Lower lobe of right lung (tissue), 2 donors: ENCODE data around the gene BOD1L2. TPM values are rescaled to one million over a fixed set of nuclear protein-coding genes. Genes with fewer than 3 reads are reported as not detected.

Experiments
- ATAC-seq, 2 donors: fragments of 200-7000 bp; cut with Tn5 transposase; one replicate each; pipeline ENCODE4 v1.9.1; 2020 to 2022; ENCODE audit warnings: mild to moderate bottlenecking in 2 of 2, moderate library complexity in 2 of 2
- DNase-seq: peaks from one replicate; pipeline ENCODE4 v3.0.0-alpha.2; 2020
- H3K27ac ChIP-seq: fragments of 200-600 bp; one replicate; pipeline ENCODE4 v1.8.0; 2022
- H3K27me3 ChIP-seq: fragments of 200-600 bp; one replicate; pipeline ENCODE4 v1.8.0; 2022; ENCODE audit warnings: low read depth
- H3K36me3 ChIP-seq: fragments of 200-600 bp; one replicate; pipeline ENCODE4 v1.8.0; 2022; ENCODE audit warnings: mild to moderate bottlenecking
- H3K4me1 ChIP-seq: fragments of 200-600 bp; one replicate; pipeline ENCODE4 v1.8.0; 2022
- H3K4me3 ChIP-seq: fragments of 200-600 bp; one replicate; pipeline ENCODE4 v1.8.0; 2022; ENCODE audit warnings: mild to moderate bottlenecking
- H3K9me3 ChIP-seq: fragments of 200-600 bp; one replicate; pipeline ENCODE4 v1.8.0; 2022
- CTCF ChIP-seq: fragments of 200-600 bp; IDR thresholded peaks from one replicate; pipeline ENCODE4 v1.8.0; 2022; ENCODE audit warnings: antibody characterized with exemption, mild to moderate bottlenecking
- intact Hi-C: fragments of 100-400 bp; cut with DNase I; formaldehyde crosslinking; loops from one replicate; pipeline ENCODE4 v1.11.0; 2022
- long read RNA-seq: library from polyadenylated mRNA; unstranded; transcript quantifications from one replicate; pipeline ENCODE4 v2.0.0, GENCODE V29; 2021
- total RNA-seq: library from RNA; stranded (reverse); fragmentation: NEBNext Ultra II Directional; extraction: Animal tissue kit (Norgen Biotek cat#: 25700); gene quantifications from one replicate; pipeline ENCODE4 v1.2.1, GENCODE V29; 2021
- donor health status: DM: no; HTN: yes; CAD: no; lungs with severe emphysema.

Gene BOD1L2
- not detected for total RNA-seq
- long read RNA-seq: 0 reads

- Histone ChIP-seq H3K4me3 (no peak within 1 kb of the TSS), H3K4me1 (no peaks in the 10 kb centered on the region), H3K36me3 (no peaks in the 10 kb centered on the region), H3K9me3 (no peaks in the 10 kb centered on the region), H3K27ac (no peak within 1 kb of the TSS), H3K27me3 (peaks cover 6% of the 10 kb centered on the region)
- no peak for TF ChIP-seq CTCF
- ATAC-seq (no peak), DNase-seq (no peak)
- intact Hi-C loops: no loop called here
These were observed at the start of gene BOD1L2 for GRCh38 chr18:57146956-57147636. BOD1L2 (plus strand) TSS chr18:57147087; CDS start chr18:57147313, 226 bp downstream.

GRCh38 chr18:57107140-57107832, 39.6 kb upstream of the BOD1L2 start:
- TF ChIP-seq CTCF: no peak
- no peak for ATAC-seq

GRCh38 chr18:57110290-57110689, 36.6 kb upstream of the BOD1L2 start:
- no peak overlapping the region for H3K27ac ChIP-seq
- H3K36me3 ChIP-seq: no peaks in the 10 kb centered on the region
- no peaks in the 10 kb centered on the region for H3K9me3 ChIP-seq
- ATAC-seq (no peak), DNase-seq (no peak)
- no peak overlapping the region for H3K4me3 ChIP-seq
- H3K4me1 ChIP-seq: no peaks in the 10 kb centered on the region
- intact Hi-C loops: no loop called here
- TF ChIP-seq CTCF: no peak
- no peaks in the 10 kb centered on the region for H3K27me3 ChIP-seq

More at GRCh38 chr18:57107140-57107832, 39.6 kb upstream of the BOD1L2 start:
- intact Hi-C loops: no loop called here
- no peak overlapping the region for H3K4me3 ChIP-seq
- no peaks in the 10 kb centered on the region for H3K4me1 ChIP-seq
- no peaks in the 10 kb centered on the region for H3K27me3 ChIP-seq
- no peaks in the 10 kb centered on the region for H3K9me3 ChIP-seq
- no peak for DNase-seq
- no peaks in the 10 kb centered on the region for H3K36me3 ChIP-seq
- no peak overlapping the region for H3K27ac ChIP-seq

GRCh38 chr18:57113799-57114420, 33.0 kb upstream of the BOD1L2 start:
- intact Hi-C loops: no loop called here
- DNase-seq: no peak
- ATAC-seq: no peak

More at GRCh38 chr18:57113799-57114420, 33.0 kb upstream of the BOD1L2 start:
- no peak for TF ChIP-seq CTCF
- H3K27me3 ChIP-seq: no peaks in the 10 kb centered on the region
- H3K27ac ChIP-seq: no peak overlapping the region
- H3K36me3 ChIP-seq: no peaks in the 10 kb centered on the region
- H3K4me3 ChIP-seq: no peak overlapping the region
- H3K4me1 ChIP-seq: no peaks in the 10 kb centered on the region
- H3K9me3 ChIP-seq: no peaks in the 10 kb centered on the region
